Liver (tissue), 9 donors: ENCODE data around the gene DRAXIN. TPM values are rescaled to one million over a fixed set of nuclear protein-coding genes. Genes with fewer than 3 reads are reported as not detected.

Experiments used
- DNase-seq: peaks from one replicate; pipeline ENCODE4 v3.0.0-alpha.2; 2017; ENCODE audit warnings: low spot score
- H3K27ac ChIP-seq, 2 donors: one replicate each; pipeline ENCODE4 v1.7.0; 2013; ENCODE audit warnings: inconsistent platforms in 2 of 2, low read length in 2 of 2, control low read depth in 1 of 2, low read depth in 1 of 2, mild to moderate bottlenecking in 1 of 2
- H3K27me3 ChIP-seq, 4 donors: one replicate each; pipeline versions ENCODE4 v1.6.1 to v1.7.0; 2013; ENCODE audit warnings: low read length in 3 of 4, inconsistent platforms in 1 of 4, mild to moderate bottlenecking in 1 of 4, moderate library complexity in 1 of 4; ENCODE audit not compliant: control insufficient read depth in 4 of 4, insufficient read depth in 4 of 4
- H3K36me3 ChIP-seq, 4 donors: one replicate each; pipeline versions ENCODE4 v1.6.1 to v1.7.0; 2013; ENCODE audit warnings: low read length in 3 of 4, mild to moderate bottlenecking in 3 of 4, low read depth in 1 of 4, moderate library complexity in 1 of 4; ENCODE audit not compliant: control insufficient read depth in 4 of 4, insufficient read depth in 3 of 4
- H3K4me1 ChIP-seq, 4 donors: one replicate each; pipeline versions ENCODE4 v1.6.1 to v1.7.0; 2013; ENCODE audit warnings: low read length in 3 of 4, mild to moderate bottlenecking in 3 of 4, moderate library complexity in 1 of 4; ENCODE audit not compliant: control insufficient read depth in 4 of 4, insufficient read depth in 4 of 4
- H3K4me3 ChIP-seq, 3 donors: one replicate each; pipeline versions ENCODE4 v1.6.1 to v1.7.0; 2013; ENCODE audit warnings: low read length in 3 of 3, control low read depth in 1 of 3, low read depth in 1 of 3, mild to moderate bottlenecking in 1 of 3
- H3K9ac ChIP-seq, 2 donors: one replicate each; pipeline ENCODE4 v1.7.0; 2013; ENCODE audit warnings: low read length in 2 of 2, mild to moderate bottlenecking in 2 of 2, moderate library complexity in 2 of 2, control low read depth in 1 of 2, low read depth in 1 of 2
- H3K9me3 ChIP-seq, 4 donors: one replicate each; pipeline versions ENCODE4 v1.6.1 to v1.7.0; 2013; ENCODE audit warnings: low read length in 3 of 4; ENCODE audit not compliant: control insufficient read depth in 4 of 4
- EGR1 ChIP-seq, 2 donors: IDR thresholded peaks; 2 replicates each; pipeline ENCODE4 v1.6.1; 2016 to 2018; ENCODE audit warnings: antibody characterized with exemption in 2 of 2, low read depth in 2 of 2
- FOXA2 ChIP-seq: IDR thresholded peaks from 2 replicates; pipeline ENCODE4 v1.6.1; 2016; ENCODE audit warnings: antibody characterized with exemption
- GABPA ChIP-seq, 2 donors: IDR thresholded peaks in 1 of 2; conservative IDR thresholded peaks in 1 of 2; 2 replicates each; pipeline ENCODE4 v1.6.1; 2016; ENCODE audit warnings: antibody characterized with exemption in 2 of 2, mild to moderate bottlenecking in 1 of 2, moderate library complexity in 1 of 2
- HNF4A ChIP-seq, 2 donors: conservative IDR thresholded peaks; 2 replicates each; pipeline ENCODE4 v1.6.1; 2016; ENCODE audit warnings: antibody characterized with exemption in 2 of 2, mild to moderate bottlenecking in 2 of 2
- JUND ChIP-seq, 2 donors: IDR thresholded peaks; 2 replicates each; pipeline ENCODE4 v1.6.1; 2016; ENCODE audit warnings: antibody characterized with exemption in 2 of 2
- NR2F2 ChIP-seq: IDR thresholded peaks from 2 replicates; pipeline ENCODE4 v1.6.1; 2016; ENCODE audit warnings: antibody characterized with exemption
- RXRA ChIP-seq, 2 donors: IDR thresholded peaks; 2 replicates each; pipeline ENCODE4 v1.6.1; 2017 to 2018; ENCODE audit warnings: antibody characterized with exemption in 2 of 2, mild to moderate bottlenecking in 1 of 2
- SP1 ChIP-seq: IDR thresholded peaks from 2 replicates; pipeline ENCODE4 v1.6.1; 2018; ENCODE audit warnings: antibody characterized with exemption, mild to moderate bottlenecking
- TAF1 ChIP-seq: conservative IDR thresholded peaks from 2 replicates; pipeline ENCODE4 v1.6.1; 2016; ENCODE audit warnings: antibody characterized with exemption, mild to moderate bottlenecking
- YY1 ChIP-seq: IDR thresholded peaks from 2 replicates; pipeline ENCODE4 v1.6.1; 2016; ENCODE audit warnings: antibody characterized with exemption, mild to moderate bottlenecking
- WGBS: extraction: QIAGEN DNeasy Blood & Tissue Kit; methylation state at CpG from one replicate; pipeline ENCODE4 v1.1.7; 2013; 5-methylcytosine and 5-hydroxymethylcytosine counted together
- polyA plus RNA-seq, 2 donors: library from polyadenylated mRNA; stranded (reverse) in 1 of 2; unstranded in 1 of 2; fragments of 200-250 nt in 1 of 2; fragments of >200 nt in 1 of 2; fragmentation: Nextera tagmentation in 1 of 2; extraction: Ambion mirVana in 1 of 2; gene quantifications; one replicate each; pipeline versions ENCODE4 v1.2.1 to v1.2.3, GENCODE V29; 2013 to 2015
- total RNA-seq, 2 donors: library from RNA; depleted of rRNA; stranded (reverse); fragments of >200 nt; gene quantifications; one replicate each; pipeline ENCODE4 v1.2.3, GENCODE V29; 2014
- TF ChIP-seq, protein P1 (sequence below): fragments of 150-350 bp; IDR thresholded peaks from 2 replicates; pipeline ENCODE4 v1.5.1; 2017; ENCODE audit warnings: improper control_type of control experiment, low read depth, low read length; ENCODE audit not compliant: missing input control
- TF ChIP-seq, protein P2 (sequence below): IDR thresholded peaks from 2 replicates; pipeline ENCODE4 v1.6.1; 2016; ENCODE audit warnings: antibody characterized with exemption
- TF ChIP-seq, protein P3 (sequence below): IDR thresholded peaks from 2 replicates; pipeline ENCODE4 v1.6.1; 2016; ENCODE audit warnings: antibody characterized with exemption
- donor health status: healthy.
- donor health status: healthy.
- donor health status: healthy.
- donor health status: healthy.
- donor health status: healthy.

Gene DRAXIN
- total and polyA plus RNA-seq, 4 donors: under 0.01 to 0.01 TPM; not detected in 2

DNA sequence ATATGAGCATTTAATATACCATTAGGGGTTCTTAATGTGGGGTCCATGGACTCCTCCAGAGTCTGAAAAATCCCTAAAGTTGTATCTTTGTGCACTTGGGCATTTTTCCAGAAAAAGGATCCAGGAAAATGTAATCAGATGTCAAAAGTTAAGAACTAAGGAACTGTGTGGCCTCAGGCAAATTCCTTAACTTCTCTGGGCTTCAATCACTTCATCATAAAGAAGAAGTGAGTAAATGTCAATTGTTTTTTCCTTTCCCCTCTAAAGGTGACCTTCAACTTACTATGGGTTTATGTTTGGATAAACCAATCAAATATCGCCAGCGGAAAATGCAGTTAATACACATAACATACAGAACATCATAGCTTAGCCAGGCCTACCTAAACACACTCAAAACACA, 13.1 kb upstream of the DRAXIN start:
- no peak overlapping the region for H3K9ac ChIP-seq
- no peaks in the 10 kb centered on the region for H3K27me3 ChIP-seq
- H3K4me1 ChIP-seq: peaks cover 10 to 46% (median 33%) of the 10 kb centered on the region in 4 donors
- no peak for DNase-seq
- H3K9me3 ChIP-seq: no peaks in the 10 kb centered on the region
- TF ChIP-seq, protein P1, sequence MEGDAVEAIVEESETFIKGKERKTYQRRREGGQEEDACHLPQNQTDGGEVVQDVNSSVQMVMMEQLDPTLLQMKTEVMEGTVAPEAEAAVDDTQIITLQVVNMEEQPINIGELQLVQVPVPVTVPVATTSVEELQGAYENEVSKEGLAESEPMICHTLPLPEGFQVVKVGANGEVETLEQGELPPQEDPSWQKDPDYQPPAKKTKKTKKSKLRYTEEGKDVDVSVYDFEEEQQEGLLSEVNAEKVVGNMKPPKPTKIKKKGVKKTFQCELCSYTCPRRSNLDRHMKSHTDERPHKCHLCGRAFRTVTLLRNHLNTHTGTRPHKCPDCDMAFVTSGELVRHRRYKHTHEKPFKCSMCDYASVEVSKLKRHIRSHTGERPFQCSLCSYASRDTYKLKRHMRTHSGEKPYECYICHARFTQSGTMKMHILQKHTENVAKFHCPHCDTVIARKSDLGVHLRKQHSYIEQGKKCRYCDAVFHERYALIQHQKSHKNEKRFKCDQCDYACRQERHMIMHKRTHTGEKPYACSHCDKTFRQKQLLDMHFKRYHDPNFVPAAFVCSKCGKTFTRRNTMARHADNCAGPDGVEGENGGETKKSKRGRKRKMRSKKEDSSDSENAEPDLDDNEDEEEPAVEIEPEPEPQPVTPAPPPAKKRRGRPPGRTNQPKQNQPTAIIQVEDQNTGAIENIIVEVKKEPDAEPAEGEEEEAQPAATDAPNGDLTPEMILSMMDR: no peak
- TF ChIP-seq SP1 (no peak), GABPA (IDR thresholded peaks at IDR 0.05 in 1 of 2, conservative IDR thresholded peaks at IDR 0.05 in 1 of 2) (no peak), TAF1 (no peak)
- no peak overlapping the region for H3K4me3 ChIP-seq
- H3K36me3 ChIP-seq: peaks cover 0 to 6% (median 2%) of the 10 kb centered on the region in 4 donors
- WGBS: 100% methylated on average over 2 of the region's 2 CpGs
- no peak overlapping the region for H3K27ac ChIP-seq

DNA sequence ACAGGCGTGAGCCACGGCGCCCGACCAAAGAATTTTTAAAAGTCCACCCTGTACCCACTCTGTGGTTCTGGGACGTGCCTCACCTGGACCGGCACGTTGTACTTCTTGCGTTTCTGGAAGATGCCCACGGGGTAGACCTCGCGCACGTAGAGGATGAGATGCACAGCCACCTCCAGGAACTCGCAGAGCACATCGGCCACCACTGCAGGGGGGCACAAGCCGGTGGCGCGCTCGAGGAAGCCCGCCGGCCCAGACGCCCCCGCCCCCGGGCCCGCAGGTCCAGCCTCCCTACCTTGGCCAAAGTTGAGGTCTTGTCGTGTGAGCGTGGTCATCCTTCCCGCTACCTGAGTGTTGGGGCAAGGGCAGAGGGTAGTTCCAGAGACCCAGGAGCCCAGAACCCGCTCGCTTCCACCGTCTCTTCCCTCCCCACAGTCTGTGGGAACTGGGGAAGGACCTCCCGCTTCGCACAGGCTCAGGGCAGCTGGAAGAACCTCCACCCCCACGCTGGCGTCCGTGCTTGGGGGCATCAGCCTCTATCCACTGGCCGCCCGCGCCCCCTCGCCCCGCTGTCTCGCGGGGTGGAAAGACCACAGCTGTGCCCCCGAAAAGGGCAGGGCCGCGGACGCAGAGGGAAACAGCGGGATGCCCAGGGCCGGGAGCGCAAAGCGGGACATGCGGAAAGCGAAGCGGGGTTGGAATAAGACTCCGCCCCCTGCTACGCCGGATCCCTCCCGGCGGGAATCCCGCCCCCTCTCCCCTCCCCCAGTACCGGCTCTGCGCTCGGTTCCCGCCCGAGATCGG, 11.0 kb upstream of the DRAXIN start:
- 13% methylated on average over 65 of the region's 65 CpGs for WGBS
- Histone ChIP-seq H3K9ac (peak overlapping the region; percentile 26 to 77), H3K9me3 (no peaks in the 10 kb centered on the region), H3K27me3 (no peaks in the 10 kb centered on the region), H3K27ac (peak overlapping the region; percentile 77 to 89), H3K4me1 (peaks cover 10 to 34% (median 25%) of the 10 kb centered on the region in 4 donors), H3K36me3 (no peaks in the 10 kb centered on the region), H3K4me3 (peak overlapping the region; percentile 36 to 79 (median 70))
- TF ChIP-seq FOXA2: no peak
- TF ChIP-seq, protein P2, sequence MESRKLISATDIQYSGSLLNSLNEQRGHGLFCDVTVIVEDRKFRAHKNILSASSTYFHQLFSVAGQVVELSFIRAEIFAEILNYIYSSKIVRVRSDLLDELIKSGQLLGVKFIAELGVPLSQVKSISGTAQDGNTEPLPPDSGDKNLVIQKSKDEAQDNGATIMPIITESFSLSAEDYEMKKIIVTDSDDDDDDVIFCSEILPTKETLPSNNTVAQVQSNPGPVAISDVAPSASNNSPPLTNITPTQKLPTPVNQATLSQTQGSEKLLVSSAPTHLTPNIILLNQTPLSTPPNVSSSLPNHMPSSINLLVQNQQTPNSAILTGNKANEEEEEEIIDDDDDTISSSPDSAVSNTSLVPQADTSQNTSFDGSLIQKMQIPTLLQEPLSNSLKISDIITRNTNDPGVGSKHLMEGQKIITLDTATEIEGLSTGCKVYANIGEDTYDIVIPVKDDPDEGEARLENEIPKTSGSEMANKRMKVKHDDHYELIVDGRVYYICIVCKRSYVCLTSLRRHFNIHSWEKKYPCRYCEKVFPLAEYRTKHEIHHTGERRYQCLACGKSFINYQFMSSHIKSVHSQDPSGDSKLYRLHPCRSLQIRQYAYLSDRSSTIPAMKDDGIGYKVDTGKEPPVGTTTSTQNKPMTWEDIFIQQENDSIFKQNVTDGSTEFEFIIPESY: no peak
- TF ChIP-seq, protein P3, sequence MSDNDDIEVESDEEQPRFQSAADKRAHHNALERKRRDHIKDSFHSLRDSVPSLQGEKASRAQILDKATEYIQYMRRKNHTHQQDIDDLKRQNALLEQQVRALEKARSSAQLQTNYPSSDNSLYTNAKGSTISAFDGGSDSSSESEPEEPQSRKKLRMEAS: no peak
- no peak for DNase-seq

DNA sequence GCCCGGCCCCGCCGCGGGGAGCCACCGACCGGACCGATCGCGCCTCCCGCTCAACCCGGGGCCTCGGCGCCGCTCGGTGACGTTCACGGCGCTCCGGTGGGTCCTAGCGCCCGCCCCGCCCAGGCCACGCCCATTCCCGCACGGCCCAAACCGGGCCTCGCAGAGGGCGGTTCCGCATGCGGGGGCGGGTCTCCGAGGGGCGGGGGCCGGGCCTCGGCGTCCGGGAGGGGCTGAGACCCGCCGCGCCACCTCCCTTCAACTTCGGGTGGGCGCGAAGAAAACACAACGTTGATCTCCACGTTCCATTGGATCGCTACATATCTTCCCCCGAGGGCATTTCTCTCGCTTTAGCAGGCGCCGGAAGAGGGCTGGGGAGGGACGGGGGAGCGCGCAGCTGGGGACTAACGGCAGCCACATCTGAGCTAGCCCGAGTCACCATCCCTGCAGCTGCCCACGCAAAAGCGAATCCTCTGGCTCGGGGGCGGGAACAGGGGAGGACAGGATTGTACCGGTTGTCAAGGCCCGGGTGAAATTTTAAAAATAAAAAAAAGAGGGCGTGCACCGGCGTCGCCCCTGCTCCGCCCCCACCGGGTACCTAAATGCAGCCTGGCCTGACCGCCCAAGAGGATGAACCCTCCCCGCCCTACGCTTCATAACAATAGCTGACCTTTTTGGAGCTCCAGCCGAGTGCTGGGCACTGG, 10.3 kb upstream of the DRAXIN start, which contains the start of gene MAD2L2:
TSS of gene MAD2L2 (minus strand) at position 78 of the 701 bp plus-strand sequence. CDS start 547 bp downstream, outside the sequence.
- H3K4me1 ChIP-seq: peaks cover 5 to 27% (median 18%) of the 10 kb centered on the region in 4 donors
- peak within 1 kb of the TSS; percentile 26 to 77 for H3K9ac ChIP-seq
- peak; percentile 89 for DNase-seq

More for the DNA sequence above, 10.3 kb upstream of the DRAXIN start, which contains the start of gene MAD2L2:
- Histone ChIP-seq H3K4me3 (peak within 1 kb of the TSS; percentile 42 to 79 (median 70)), H3K27ac (peak within 1 kb of the TSS; percentile 77 to 89), H3K9me3 (no peaks in the 10 kb centered on the region), H3K27me3 (no peaks in the 10 kb centered on the region), H3K36me3 (no peaks in the 10 kb centered on the region)
- TF ChIP-seq GABPA (IDR thresholded peaks at IDR 0.05 in 1 of 2, conservative IDR thresholded peaks at IDR 0.05 in 1 of 2): peak in 1 of 2 donors; percentile 18
- peak in 1 of 2 donors; percentile 37 for TF ChIP-seq RXRA (IDR thresholded peaks at IDR 0.05)
- TF ChIP-seq EGR1 (IDR thresholded peaks at IDR 0.05; ENCODE audit: low read depth in 2 of 2): peak; percentile 85 to 93
- TF ChIP-seq HNF4A (conservative IDR thresholded peaks at IDR 0.05): peak in 1 of 2 donors; percentile 12
- no peak for TF ChIP-seq JUND (IDR thresholded peaks at IDR 0.05)
- TF ChIP-seq SP1: peak; percentile 43
- no peak for TF ChIP-seq NR2F2
- peak; percentile 36 for TF ChIP-seq YY1
- WGBS: under 1% methylated on average over 71 of the region's 71 CpGs
